ENCODE data around the gene TRPT1. TPM values are rescaled to one million over a fixed set of nuclear protein-coding genes. Genes with fewer than 3 reads are reported as not detected.

TRPT1 gene
- total and polyA plus RNA-seq, 9 of the 15 experiments (the other 6 are each of a cell fraction or from before 2014, with no cell fraction given): 4.6 to 41.7 (median 23.1) TPM

- no peak for TF ChIP-seq ZNF407 (IDR thresholded peaks at IDR 0.05; ENCODE audit: low read depth)
- 0 out of 2 replicates have a peak, but pooled peaks have one; percentile 2 for TF ChIP-seq XRCC5 (IDR thresholded peaks at IDR 0.05; ENCODE audit: low read depth, low read length)
- no peak for TF ChIP-seq ZHX1 (conservative IDR thresholded peaks at IDR 0.05; ENCODE audit: low read length)
- TF ChIP-seq RBM39 (optimal IDR thresholded peaks at IDR 0.05; ENCODE audit: low read depth, low read length): no peak
- TF ChIP-seq FOS (IDR thresholded peaks at IDR 0.05; ENCODE audit: extremely low read depth, insufficient read length): no peak
Observed at GRCh38 chr11:64239662-64240434, 13.9 kb upstream of the TRPT1 start (continued).
